Left ventricle myocardium inferior (tissue), 1 donor: Measurements from ENCODE around the gene RPH3AL. TPM values are rescaled to one million over a fixed set of nuclear protein-coding genes. Genes with fewer than 3 reads are reported as not detected.

Source experiments
- DNase-seq: peaks from one replicate; pipeline ENCODE4 v3.0.0-alpha.2; 2020
- H3K27ac ChIP-seq: fragments of 200-600 bp; replicated peaks from 2 replicates; pipeline ENCODE4 v1.8.0; 2021
- H3K27me3 ChIP-seq: fragments of 200-600 bp; 2 replicates; pipeline ENCODE4 v1.8.0; 2021; ENCODE audit warnings: low read depth
- H3K36me3 ChIP-seq: fragments of 200-600 bp; 2 replicates; pipeline ENCODE4 v1.8.0; 2021
- H3K4me1 ChIP-seq: fragments of 200-600 bp; 2 replicates; pipeline ENCODE4 v1.8.0; 2021
- H3K4me3 ChIP-seq: fragments of 200-600 bp; 2 replicates; pipeline ENCODE4 v1.8.0; 2021; ENCODE audit warnings: mild to moderate bottlenecking, moderate library complexity
- H3K9me3 ChIP-seq: fragments of 200-600 bp; replicated peaks from 2 replicates; pipeline ENCODE4 v1.8.0; 2021
- CTCF ChIP-seq: fragments of 200-600 bp; IDR thresholded peaks from 2 replicates; pipeline ENCODE4 v1.8.0; 2021; ENCODE audit warnings: antibody characterized with exemption, mild to moderate bottlenecking, borderline replicate concordance
- intact Hi-C: fragments of 100-400 bp; cut with micrococcal nuclease; formaldehyde crosslinking; loops from one replicate; pipeline ENCODE4 v1.11.0; 2022
- total RNA-seq: library from RNA; stranded (reverse); fragmentation: NEBNext Ultra II Directional; extraction: Animal tissue kit (Norgen Biotek cat#: 25700); gene quantifications from one replicate; pipeline ENCODE4 v1.2.1, GENCODE V29; 2021
- donor health status: DM: no; HTN: yes; CAD: no; lungs with severe emphysema.

RPH3AL gene
- total RNA-seq, 1 donor from 2014 or later: 4.0 TPM

GRCh38 chr17:302300-302698, 50.3 kb downstream of the RPH3AL start:
- Histone ChIP-seq H3K4me3 (peak overlapping the region; percentile 36), H3K4me1 (peaks cover 38% of the 10 kb centered on the region), H3K9me3 (no peaks in the 10 kb centered on the region), H3K36me3 (no peaks in the 10 kb centered on the region), H3K27me3 (peaks cover 24% of the 10 kb centered on the region), H3K27ac (peak overlapping the region; percentile 87)
- DNase-seq: no peak
- intact Hi-C loops: no loop called here
- no peak for TF ChIP-seq CTCF

GRCh38 chr17:301681-302299, 50.8 kb downstream of the RPH3AL start:
- intact Hi-C loops: no loop called here
- no peak for TF ChIP-seq CTCF
- peaks cover 27% of the 10 kb centered on the region for H3K27me3 ChIP-seq
- no peaks in the 10 kb centered on the region for H3K9me3 ChIP-seq
- H3K27ac ChIP-seq: peak overlapping the region; percentile 87
- peak overlapping the region; percentile 36 for H3K4me3 ChIP-seq
- no peaks in the 10 kb centered on the region for H3K36me3 ChIP-seq
- peak; percentile 56 for DNase-seq
- peaks cover 38% of the 10 kb centered on the region for H3K4me1 ChIP-seq

DNA sequence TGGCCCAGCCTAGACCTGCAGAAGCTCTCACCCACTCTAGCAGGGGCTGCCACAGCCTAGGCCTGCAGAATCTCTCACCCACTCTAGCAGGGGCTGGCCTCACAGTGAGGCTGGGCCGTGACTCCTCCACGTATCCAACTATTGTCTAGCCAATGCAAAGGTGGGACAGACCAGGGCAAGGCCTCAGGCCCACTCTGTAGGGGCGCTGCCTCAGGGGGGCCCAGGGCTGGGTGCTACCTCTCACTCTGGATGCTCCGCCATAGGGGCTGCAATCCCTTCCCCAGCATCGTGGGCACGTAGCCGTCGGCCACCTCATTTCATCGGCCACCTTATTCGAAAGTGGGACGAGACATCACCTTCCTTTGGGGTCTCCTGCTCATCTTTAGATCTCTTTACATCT, 51.7 kb downstream of the RPH3AL start:
- Histone ChIP-seq H3K9me3 (no peaks in the 10 kb centered on the region), H3K27ac (peak overlapping the region; percentile 87), H3K4me3 (no peak overlapping the region), H3K36me3 (no peaks in the 10 kb centered on the region), H3K4me1 (peaks cover 38% of the 10 kb centered on the region), H3K27me3 (peaks cover 20% of the 10 kb centered on the region)
- intact Hi-C loops: no loop called here
- no peak for DNase-seq
- TF ChIP-seq CTCF: no peak

DNA sequence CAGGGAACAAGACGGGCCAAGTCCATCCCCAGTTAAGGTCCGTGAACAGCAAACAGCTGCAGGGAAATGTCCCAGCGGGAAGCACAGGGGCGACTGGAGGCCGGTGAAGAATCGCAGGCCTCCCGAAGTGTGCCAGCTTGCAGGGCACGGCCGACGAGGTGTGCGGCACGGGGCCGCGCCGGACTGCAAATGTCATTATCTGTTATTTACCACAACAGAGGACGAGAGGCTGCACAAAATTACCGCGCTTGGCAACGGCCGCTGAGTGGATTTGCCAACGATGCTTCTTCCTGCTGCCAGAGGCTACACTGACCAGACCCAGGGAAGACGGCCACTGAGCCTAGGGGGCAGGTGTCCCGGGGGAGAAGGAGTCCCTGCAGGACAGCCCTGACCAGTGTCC, 53.1 kb downstream of the RPH3AL start:
- DNase-seq: no peak
- no peaks in the 10 kb centered on the region for H3K36me3 ChIP-seq
- intact Hi-C loops: no loop called here
- peak overlapping the region; percentile 61 for H3K27ac ChIP-seq
- no peak for TF ChIP-seq CTCF
- no peak overlapping the region for H3K4me3 ChIP-seq
- peaks cover 13% of the 10 kb centered on the region for H3K27me3 ChIP-seq
- peaks cover 37% of the 10 kb centered on the region for H3K4me1 ChIP-seq
- no peaks in the 10 kb centered on the region for H3K9me3 ChIP-seq

DNA sequence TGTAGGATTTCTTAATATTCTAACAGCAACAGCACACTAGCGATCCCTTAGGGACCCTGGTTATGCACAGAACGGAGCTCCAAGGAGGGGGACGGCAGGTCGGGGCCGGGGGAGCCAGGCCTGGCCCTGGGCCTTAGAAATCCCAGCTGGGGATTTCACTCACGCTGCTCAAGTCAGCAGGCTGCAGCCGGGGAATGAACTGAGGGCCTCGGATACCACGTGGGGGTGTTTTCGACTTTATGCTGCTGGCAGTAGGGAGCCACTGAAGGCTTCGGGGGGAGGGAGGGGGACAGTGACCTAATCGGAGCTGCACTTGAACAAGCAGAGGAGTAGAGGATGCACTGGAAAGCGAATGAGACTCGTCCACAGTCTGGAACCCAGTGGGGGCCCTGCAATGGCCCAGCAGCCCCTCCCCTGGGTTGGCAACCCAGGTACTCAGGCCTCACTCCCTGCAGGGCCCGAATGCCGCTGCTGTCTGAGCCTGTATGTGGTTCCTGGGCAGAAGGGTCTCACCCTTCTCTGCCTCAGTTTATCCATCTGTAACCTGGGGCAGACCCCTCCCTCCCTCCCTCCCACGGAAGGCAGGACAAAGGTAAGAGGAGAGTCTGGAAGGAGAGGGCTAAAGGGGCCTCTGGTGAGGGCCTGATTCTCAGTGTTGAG, 53.7 kb downstream of the RPH3AL start:
- Histone ChIP-seq H3K4me3 (no peak overlapping the region), H3K27ac (peak overlapping the region; percentile 61), H3K27me3 (peaks cover 13% of the 10 kb centered on the region), H3K36me3 (no peaks in the 10 kb centered on the region), H3K4me1 (peaks cover 31% of the 10 kb centered on the region), H3K9me3 (no peaks in the 10 kb centered on the region)
- no peak for TF ChIP-seq CTCF
- peak; percentile 75 for DNase-seq
- intact Hi-C loops: no loop called here
